ENCODE data around the gene FBXO40. TPM values are rescaled to one million over a fixed set of nuclear protein-coding genes. Genes with fewer than 3 reads are reported as not detected.

FBXO40 gene
- total RNA-seq, 6 experiments from 2014 or later, result 0.07 to 0.10 TPM; not detected in 4

- ATAC-seq (no peak), DNase-seq (no peak)
These were observed 65.7 kb downstream of the FBXO40 start for GRCh38 chr3:121658716-121659435.

DNA sequence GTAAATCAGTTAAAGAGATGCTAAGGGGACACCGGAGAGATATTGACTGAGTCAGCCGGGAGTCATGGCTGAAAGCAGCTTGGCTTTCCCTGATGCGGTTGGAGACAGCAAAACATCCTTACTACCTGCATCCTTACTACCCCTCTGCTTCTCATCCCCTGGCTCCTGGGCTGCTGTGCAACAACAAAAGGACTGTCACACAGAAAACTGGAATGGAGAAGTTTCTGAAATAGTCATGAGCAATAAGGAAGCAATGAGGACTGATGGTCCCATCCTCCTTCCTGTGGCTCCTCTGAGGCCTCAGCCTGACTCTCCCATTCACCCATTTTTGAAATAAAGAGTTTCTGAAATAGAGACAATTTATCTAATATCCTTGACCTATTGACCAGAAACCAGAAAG, 66.4 kb downstream of the FBXO40 start:
- peak in 1 of 4 donors; percentile 19 for ATAC-seq
- H3K27ac ChIP-seq, result peak overlapping the region in 2 of 3 donors; percentile 42 to 76
- no peaks in the 10 kb centered on the region for H3K27me3 ChIP-seq
- no peaks in the 10 kb centered on the region for H3K9me3 ChIP-seq
- TF ChIP-seq, protein P1, sequence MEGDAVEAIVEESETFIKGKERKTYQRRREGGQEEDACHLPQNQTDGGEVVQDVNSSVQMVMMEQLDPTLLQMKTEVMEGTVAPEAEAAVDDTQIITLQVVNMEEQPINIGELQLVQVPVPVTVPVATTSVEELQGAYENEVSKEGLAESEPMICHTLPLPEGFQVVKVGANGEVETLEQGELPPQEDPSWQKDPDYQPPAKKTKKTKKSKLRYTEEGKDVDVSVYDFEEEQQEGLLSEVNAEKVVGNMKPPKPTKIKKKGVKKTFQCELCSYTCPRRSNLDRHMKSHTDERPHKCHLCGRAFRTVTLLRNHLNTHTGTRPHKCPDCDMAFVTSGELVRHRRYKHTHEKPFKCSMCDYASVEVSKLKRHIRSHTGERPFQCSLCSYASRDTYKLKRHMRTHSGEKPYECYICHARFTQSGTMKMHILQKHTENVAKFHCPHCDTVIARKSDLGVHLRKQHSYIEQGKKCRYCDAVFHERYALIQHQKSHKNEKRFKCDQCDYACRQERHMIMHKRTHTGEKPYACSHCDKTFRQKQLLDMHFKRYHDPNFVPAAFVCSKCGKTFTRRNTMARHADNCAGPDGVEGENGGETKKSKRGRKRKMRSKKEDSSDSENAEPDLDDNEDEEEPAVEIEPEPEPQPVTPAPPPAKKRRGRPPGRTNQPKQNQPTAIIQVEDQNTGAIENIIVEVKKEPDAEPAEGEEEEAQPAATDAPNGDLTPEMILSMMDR (IDR thresholded peaks at IDR 0.05), result no peak
- no peak for TF ChIP-seq POLR2A (IDR thresholded peaks at IDR 0.05)
- H3K36me3 ChIP-seq, result peaks cover 0 to 17% (median 9%) of the 10 kb centered on the region in 4 donors
- peak overlapping the region in 2 of 3 donors; percentile 20 to 39 for H3K4me3 ChIP-seq
- WGBS (ENCODE audit: insufficient coverage, low coverage, low lambda C conversion rate, missing lambda C conversion rate), result 59% methylated on average over 3 of the region's 3 CpGs
- DNase-seq, result no peak
- intact Hi-C loops (cut with DNase I), result no loop called here
- H3K4me1 ChIP-seq, result no peaks in the 10 kb centered on the region

More at GRCh38 chr3:121658716-121659435, 65.7 kb downstream of the FBXO40 start:
- Histone ChIP-seq H3K4me1 (no peaks in the 10 kb centered on the region), H3K27me3 (no peaks in the 10 kb centered on the region), H3K4me3 (peak overlapping the region in 1 of 3 donors; percentile 39), H3K27ac (no peak overlapping the region), H3K36me3 (peaks cover 0 to 10% (median 3%) of the 10 kb centered on the region in 4 donors), H3K9me3 (no peaks in the 10 kb centered on the region)
- WGBS (ENCODE audit: insufficient coverage, low coverage, low lambda C conversion rate, missing lambda C conversion rate), result 72% methylated on average over 5 of the region's 6 CpGs
- TF ChIP-seq, protein P1 (IDR thresholded peaks at IDR 0.05), result no peak
- no peak for TF ChIP-seq POLR2A (IDR thresholded peaks at IDR 0.05)
- intact Hi-C loops (cut with DNase I), result no loop called here

DNA sequence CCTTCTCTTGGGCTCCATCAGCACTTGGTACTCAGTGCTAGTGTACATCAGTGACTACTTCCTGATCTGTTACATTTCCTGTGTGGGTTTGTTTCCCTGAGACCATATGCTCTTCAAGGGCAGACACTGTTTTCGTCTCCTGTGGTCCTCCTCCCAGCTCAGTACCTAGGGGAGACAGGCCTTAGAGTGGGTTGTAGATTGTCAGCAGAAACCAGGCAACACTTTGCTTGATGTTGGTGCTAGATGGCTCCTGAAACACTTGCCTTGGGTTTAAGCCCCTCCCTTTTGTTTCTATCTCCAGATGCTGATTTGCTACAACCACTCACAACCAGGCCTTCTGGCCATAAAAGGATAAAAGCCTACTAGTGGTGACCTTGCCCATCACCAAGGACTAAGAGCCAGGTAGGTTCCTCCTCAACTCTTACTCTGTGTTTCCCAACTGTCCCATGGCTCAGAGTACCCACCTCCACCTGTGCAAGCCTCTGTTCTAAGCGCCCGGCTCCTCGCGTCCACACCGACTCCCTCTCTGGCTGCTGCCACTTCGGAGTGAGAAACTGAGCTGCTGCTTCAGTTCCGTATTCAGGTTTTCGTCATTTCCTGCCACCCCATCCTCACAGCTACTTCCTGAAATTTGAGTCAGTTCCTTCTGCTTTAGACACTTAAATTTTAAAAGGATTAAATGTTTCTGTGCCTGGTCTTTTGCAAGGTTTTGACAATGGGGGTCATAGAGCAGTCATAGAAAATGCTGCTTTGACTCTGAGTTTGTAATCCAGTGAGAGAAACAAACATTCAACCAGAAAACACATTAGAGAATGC, 67.4 kb downstream of the FBXO40 start, which contains the start of gene HCLS1:
Gene HCLS1, minus strand, starts transcription at position 548 of the 816 bp plus-strand sequence. CDS start 2,556 bp downstream, outside the sequence.
- Histone ChIP-seq H3K27me3 (no peaks in the 10 kb centered on the region), H3K4me3 (peak within 1 kb of the TSS; percentile 6 to 39 (median 20)), H3K27ac (peak within 1 kb of the TSS; percentile 42 to 76 (median 74)), H3K36me3 (peaks cover 0 to 26% (median 14%) of the 10 kb centered on the region in 4 donors), H3K9me3 (no peaks in the 10 kb centered on the region), H3K4me1 (no peaks in the 10 kb centered on the region)
- DNase-seq (peak; percentile 48 to 68 (median 67)), ATAC-seq (peak; percentile 71 to 79 (median 76))
- peak; percentile 73 for TF ChIP-seq POLR2A (IDR thresholded peaks at IDR 0.05)
- TF ChIP-seq, protein P1 (IDR thresholded peaks at IDR 0.05), result no peak
- intact Hi-C loops (cut with DNase I), result no loop called here
- 38% methylated on average over 6 of the region's 9 CpGs for WGBS (ENCODE audit: insufficient coverage, low coverage, low lambda C conversion rate, missing lambda C conversion rate)

GRCh38 chr3:121661376-121661775, 68.2 kb downstream of the FBXO40 start:
- no peak for ATAC-seq
- WGBS (ENCODE audit: insufficient coverage, low coverage, low lambda C conversion rate, missing lambda C conversion rate), result 97% methylated on average over 5 of the region's 6 CpGs
- Histone ChIP-seq H3K4me1 (no peaks in the 10 kb centered on the region), H3K27ac (peak overlapping the region; percentile 42 to 76 (median 74)), H3K36me3 (peaks cover 0 to 35% (median 18%) of the 10 kb centered on the region in 4 donors), H3K4me3 (no peak overlapping the region), H3K27me3 (no peaks in the 10 kb centered on the region), H3K9me3 (no peaks in the 10 kb centered on the region)
- intact Hi-C loops (cut with DNase I), result no loop called here
- TF ChIP-seq, protein P1 (IDR thresholded peaks at IDR 0.05), result no peak
- no peak for TF ChIP-seq POLR2A (IDR thresholded peaks at IDR 0.05)
- no peak for DNase-seq

Measured in right lobe of liver (tissue), 6 donors.